GM18517 (cell line): Measurements from ENCODE around the gene TFPT.
A peak's percentile ranks its signal among the peaks of the same experiment; 100 is the strongest.

ENCODE experiments used
- ATAC-seq: cut with Tn5 transposase; IDR thresholded peaks from one replicate; pipeline ENCODE4 v1.9.1; 2021; ENCODE audit warnings: mild to moderate bottlenecking, moderate library complexity; ENCODE audit not compliant: unreplicated experiment

TFPT gene

GRCh38 chr19:54115109-54116063 lies at the start of gene TFPT, which contains the start of gene PRPF31:
Gene TFPT, minus strand, starts transcription at chr19:54115657. Its CDS starts 388 bp downstream, at chr19:54115269.
Gene PRPF31, plus strand, starts transcription at chr19:54115754. Its CDS starts 2,525 bp downstream, at chr19:54118279.
- peak; percentile 81 for ATAC-seq

DNA sequence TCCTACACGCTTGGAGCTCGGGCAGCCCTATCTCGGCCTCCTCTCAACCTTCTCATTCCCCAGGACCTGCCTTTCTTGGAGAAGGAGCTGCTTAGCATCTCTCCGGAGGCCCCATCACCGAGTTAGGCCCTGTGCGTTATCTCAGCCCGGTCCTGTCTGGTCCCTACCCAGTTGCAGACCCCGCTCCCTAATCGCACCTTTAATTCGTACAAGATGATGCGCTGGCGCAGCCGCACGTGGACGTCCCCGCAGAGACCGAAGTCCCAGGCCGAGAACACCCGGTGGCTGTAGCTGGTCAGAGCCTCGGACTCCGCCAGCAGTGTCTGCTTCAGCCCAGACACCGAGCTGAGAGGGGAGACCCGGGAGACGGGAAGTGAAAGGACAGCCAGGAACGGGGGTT lies 49.8 kb upstream of the TFPT start:
- no peak for ATAC-seq

- ATAC-seq: no peak
Measured at GRCh38 chr19:54164369-54165068, 49.1 kb upstream of the TFPT start.

- no peak for ATAC-seq
Measured at GRCh38 chr19:54162884-54163283, 47.4 kb upstream of the TFPT start.

DNA sequence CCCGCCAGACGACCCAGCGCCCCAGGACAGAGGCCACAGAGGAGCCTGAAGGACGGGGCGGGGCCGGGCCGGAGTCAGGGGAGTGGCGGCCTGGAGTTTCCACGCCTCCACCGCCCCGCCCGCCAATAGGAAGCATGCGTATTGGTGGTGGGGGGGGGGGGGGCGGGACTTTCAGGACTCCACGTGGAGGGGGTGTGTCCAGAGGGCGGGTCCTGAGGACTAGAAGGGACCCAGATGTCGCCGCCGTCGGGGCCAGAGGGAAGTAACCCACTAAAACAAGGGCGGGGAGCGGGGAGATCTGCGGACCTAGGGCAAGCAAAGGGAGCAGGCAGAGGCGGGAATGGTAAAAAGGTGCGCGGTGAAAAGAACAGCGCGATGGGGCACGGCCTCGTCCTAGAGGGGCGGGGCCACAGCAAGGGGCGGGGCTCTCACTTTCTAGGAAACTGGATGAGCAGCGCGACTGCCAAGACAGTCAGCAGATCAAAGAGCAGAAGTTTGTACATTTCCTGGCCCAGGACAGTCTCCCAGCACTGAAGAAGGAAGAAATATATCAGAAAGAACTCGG lies 46.9 kb upstream of the TFPT start:
- ATAC-seq: no peak

GRCh38 chr19:54160854-54161253 lies 45.4 kb upstream of the TFPT start:
- no peak for ATAC-seq

GRCh38 chr19:54160182-54160811 lies 44.8 kb upstream of the TFPT start:
- peak; percentile 0 for ATAC-seq

DNA sequence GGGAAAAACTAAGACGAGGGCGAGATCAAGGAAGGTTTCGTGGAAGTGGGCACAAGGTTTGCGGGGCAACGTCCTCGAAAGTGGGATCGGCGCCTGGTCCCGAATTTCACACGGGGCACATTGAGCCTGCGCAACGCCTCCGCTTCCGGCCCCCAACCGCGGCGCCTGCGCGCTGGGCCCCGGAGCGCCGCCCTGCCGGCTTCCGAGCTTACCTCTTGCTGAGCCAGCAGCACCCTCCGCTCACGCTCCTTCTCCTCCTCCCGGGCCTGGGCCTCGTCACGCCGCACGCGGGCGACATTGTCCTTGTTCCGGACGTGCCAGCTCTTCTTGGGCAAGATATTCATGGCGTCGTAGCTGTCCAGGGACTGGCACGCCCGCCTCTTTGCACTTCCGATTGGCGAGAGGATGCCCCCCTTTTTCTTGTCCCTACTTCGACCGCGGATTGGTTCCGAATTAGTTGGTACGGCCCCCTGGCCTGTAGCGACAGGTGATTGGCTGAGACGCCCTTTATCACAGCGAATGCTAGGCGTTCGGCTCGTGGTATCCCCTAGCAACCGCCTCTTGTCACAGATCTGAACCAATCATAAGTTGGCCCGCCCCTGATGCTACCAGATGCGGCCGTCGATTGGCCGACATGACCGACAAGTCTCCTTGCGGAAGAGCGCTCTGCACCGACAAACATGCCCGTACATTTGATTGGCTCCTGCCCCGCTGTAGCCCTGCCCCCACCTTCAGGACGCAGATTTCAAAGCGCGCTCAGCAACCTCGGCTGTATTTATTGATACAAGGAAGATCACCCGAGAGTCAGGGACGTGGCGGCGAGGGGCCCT lies 44.1 kb upstream of the TFPT start, which contains the start of gene LENG1:
Gene LENG1 (minus strand): TSS at position 370 of the 830 bp plus-strand sequence. CDS start 26 bp downstream, at position 344.
- ATAC-seq: peak; percentile 91

DNA sequence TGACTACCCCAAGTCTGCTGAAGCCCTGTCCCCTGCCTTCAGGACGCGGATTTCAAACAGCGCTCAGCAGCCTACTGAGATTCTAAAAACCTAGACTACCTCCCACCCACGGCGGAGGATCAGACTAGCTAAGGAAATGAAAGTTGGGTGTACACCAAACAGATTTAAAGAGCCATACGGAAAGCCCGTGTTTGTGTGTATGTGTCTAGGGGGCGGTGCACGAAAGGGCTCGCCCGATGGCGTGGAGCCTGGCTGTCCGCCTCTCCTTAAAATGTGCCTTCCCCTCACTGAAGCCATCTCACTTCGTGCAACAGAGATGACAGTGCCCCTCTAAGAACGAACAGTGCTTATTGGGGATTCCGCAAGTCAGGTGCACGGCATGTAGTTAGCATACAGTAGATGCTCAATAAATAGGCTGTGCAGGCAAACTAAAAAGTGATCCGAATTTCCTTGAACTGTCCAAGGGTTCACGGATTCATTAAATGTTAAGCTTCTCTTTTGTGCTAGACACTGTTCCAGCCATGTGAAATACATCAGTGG lies 43.4 kb upstream of the TFPT start:
- ATAC-seq: no peak

DNA sequence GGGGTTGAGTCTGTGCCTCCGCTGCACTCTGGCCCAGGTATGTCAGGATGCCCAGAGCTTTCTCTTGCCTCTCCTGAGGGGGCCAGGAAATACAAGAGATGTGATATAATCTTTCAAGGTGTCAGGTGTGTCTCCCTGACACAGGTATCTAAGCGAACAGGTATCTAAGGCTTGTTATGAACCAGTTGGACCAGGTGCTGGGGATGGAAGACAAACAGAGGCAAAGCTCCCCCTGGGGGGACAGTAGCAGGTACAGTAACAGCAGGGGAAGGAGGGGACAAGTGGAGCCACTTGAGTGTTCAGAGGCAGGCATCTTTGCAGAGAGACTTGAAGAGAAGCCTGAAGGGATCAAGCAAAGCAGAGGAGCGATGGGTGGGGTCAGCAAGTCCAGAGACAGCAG lies 41.5 kb upstream of the TFPT start:
- no peak for ATAC-seq

- no peak for ATAC-seq
Measured at GRCh38 chr19:54156490-54156889, 41.0 kb upstream of the TFPT start.

DNA sequence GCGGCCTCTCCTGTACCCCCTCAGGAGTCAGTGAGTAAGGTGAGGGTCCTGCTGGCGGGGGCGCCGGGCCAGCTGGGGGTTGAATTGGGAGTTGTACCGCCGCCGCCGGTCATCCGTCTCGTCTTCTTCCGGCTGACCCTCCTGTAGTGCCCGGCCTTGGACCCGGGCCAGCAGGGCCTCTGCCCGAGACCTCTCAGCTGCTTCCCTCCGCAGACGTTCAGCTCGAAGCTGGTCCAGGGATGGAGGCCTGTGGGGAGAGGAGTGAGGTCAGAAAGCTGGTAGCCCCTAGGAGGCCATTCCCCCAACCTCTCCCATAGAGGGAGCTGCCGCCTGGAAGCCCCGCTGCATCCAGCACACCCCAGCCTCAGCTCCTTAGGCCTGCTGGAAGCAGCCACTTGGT lies 40.2 kb upstream of the TFPT start:
- no peak for ATAC-seq

DNA sequence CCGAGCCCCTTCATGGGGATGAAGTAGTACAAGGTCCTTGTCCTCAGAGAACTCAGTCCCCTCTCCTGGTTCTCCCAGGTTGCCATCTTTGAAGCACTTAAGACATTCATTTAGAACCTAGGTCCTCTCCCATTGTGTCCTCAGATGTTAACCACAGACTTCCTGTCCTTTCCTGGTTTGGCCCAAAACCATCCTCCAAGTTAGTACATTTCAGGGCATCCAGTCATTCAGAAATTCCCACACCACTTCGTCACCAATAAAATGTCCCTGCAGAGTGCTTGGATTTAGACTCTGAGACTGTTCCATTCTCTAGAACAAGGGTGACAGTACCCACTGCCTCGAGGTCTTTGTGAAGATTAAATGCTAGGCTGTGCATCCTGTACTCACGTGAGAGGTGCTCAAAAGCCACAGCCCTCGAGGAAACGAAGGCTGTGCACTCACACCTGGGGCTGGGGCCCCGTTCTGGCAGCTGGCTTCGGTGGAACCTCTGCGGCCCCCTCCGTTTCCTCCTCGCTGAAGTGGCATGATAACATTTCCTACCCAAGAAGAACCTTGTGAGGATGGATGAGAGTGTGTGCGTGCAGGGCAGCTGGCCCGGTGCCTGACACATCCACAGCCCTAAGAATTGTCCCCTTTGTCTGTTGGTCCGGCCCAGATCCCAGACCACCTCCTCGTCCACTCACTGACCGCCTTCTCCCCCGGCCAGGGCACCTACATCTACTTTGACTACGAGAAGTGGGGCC lies 39.3 kb upstream of the TFPT start:
- ATAC-seq: no peak

- no peak for ATAC-seq
Measured at GRCh38 chr19:54153731-54154326, 38.4 kb upstream of the TFPT start.

DNA sequence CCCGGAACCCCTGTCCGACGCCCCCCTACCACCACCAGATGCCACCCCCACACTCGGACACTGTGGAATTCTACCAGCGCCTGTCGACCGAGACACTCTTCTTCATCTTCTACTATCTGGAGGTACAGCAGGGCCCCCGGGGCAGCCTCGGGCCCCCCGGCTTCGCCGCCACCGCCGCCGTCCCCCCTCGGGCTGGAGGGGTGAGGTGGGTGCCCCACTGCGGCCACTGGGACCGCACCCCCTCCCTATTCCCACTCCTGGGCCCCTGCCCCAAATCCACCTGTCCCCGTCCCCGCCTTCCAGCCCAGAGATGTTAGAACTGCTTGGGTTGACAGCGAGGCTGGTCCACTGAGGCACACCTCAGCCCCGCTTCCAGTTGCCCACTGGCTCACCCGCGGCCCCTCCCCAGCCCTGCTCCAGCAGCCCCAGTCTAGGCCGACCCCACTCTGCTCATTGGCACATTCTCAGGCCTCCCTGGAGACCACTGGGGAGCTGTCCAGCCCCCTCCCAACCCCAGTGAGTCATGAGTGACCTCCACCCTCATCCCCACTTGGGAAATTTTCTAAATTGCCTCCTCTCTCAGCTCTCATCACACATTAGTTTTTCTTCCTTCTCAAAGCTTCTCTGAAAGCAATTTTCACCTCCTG lies 37.5 kb upstream of the TFPT start:
- ATAC-seq: no peak

- ATAC-seq: no peak
Measured at GRCh38 chr19:54152267-54152666, 36.8 kb upstream of the TFPT start.

DNA sequence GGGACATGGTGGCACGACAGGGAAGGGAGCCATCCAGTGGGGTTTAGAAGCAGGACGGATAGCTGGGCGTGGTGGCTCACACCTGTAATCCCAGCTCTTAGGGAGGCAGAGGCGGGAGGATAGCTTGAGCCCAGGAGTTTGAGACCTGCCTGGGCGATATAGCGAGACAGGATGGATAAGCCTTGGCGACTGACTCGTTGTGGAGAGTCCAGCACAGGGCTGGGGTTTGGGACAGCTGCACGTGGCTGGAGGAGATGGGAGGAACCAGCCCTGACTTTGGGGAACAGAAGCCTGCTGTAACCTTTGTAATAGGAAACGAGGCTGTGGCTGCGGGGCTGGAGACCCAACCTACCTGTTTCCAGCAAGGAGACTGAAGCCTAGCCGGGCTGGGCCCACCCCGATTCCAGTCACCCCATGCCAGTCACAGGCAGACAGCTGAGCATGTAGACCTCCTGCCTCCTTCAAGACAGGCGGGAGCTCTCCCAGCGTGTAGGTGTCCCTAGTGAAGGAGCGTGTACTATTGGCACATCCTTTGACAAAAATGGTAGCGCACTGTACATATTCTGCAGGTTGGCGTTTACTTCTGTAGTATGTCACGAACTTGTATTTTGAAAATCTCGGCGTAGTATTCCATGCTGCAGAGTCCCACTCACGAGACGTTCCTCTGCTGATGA lies 36.0 kb upstream of the TFPT start:
- ATAC-seq: no peak
